ENCODE data around the gene RHOA.

The RHOA gene

DNA sequence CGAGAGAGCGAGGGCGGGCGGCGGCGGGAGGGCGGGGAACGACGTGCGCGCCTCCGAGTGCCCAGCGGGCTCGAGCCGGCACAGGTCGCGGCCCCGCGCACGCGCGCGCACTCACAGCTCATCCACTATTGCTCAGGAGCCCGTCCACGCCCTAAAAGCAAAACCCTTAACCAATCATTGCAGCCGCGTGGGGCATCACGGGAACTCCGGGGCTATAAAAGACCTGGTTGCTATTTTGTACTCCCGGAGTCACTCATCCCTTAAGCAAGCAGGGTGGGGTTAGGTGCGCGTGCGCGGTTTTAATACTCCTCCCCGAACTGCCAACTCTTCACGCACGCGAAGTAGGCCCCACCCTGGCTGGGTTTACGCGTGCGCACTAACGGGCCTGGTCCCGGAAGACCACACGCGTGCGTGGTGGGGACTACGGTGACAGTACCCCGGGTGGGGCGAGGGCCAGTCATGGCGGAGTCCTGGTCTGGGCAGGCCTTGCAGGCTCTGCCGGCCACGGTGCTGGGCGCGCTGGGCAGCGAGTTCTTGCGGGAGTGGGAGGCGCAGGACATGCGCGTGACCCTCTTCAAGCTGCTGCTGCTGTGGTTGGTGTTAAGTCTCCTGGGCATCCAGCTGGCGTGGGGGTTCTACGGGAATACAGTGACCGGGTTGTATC, at the start of gene RHOA, which contains the start of gene TCTA:
RHOA (minus strand) TSS at position 9 of the 664 bp plus-strand sequence. CDS start 36,387 bp downstream, outside the sequence.
TCTA (plus strand) TSS at position 456 of the 664 bp plus-strand sequence; CDS start at position 460, 4 bp downstream.
- FAIRE-seq (peak; percentile 80), DNase-seq (ENCODE audit: low spot score) (peak; percentile 99)

GRCh38 chr3:49460956-49461355, 49.2 kb upstream of the RHOA start:
- FAIRE-seq (no peak), DNase-seq (ENCODE audit: low spot score) (no peak)

DNA sequence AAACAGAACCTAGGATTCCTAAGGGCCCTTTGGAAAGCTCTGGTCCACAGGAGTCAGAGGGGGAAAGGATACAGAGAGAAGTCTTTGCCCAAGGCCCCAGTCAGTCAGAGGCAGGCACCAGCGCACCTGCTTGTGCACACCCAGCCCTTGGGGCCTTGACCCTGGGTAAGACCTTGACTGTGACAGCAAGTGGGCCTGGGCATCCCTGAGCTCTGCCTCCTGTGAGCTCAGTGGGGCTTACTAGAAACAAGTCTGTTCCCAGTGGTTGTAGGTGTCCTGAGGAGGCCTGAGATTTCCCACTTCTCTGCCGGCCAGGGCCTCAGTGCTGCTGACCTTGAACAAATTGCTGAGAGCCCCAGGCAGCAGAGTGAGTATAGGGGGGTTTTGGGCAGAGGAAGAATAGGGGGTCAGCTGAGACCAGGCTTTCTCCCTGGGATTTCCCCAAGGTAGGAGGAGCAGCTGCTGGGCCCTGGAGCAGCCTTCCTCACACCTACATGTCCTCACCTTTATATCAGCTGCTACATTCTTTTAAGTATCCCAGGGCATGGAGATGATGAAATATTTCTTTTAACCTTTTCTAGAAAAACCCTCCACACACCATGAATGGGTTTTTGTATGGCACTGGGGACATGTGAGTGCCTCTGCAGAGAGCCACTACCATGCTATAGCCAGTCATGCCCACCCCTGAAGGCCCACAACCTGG, 48.6 kb upstream of the RHOA start:
- FAIRE-seq (no peak), DNase-seq (ENCODE audit: low spot score) (no peak)

DNA sequence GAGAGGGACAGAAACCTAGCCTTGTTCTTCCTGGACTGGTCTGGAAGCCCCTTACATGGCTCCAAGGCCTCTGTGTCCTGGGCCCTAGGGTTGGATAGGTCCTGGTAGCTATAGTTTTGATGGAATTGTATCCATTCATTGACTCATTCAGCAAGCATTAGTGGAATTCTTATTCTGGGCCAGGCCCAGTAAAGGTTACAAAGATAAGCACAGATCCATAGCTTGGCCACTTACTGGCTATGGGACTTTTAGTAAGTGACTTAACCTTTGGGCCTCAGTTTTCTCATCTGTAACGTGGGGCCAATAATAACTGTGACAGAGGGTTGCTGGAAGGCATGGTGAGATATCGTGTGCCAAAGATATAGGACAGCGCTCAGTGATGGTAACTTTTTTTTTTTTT, 44.7 kb upstream of the RHOA start:
- FAIRE-seq: no peak

GRCh38 chr3:49454898-49455681, 43.3 kb upstream of the RHOA start:
- DNase-seq (ENCODE audit: low spot score) (no peak), FAIRE-seq (no peak)

More for the DNA sequence above, 44.7 kb upstream of the RHOA start:
- peak; percentile 34 for DNase-seq (ENCODE audit: low spot score)

GRCh38 chr3:49454458-49454857, 42.7 kb upstream of the RHOA start:
- peak; percentile 9 for DNase-seq (ENCODE audit: low spot score)
- no peak for FAIRE-seq

GRCh38 chr3:49453621-49454020, 41.8 kb upstream of the RHOA start:
- no peak for DNase-seq (ENCODE audit: low spot score)
- no peak for FAIRE-seq

GRCh38 chr3:49445391-49445790, 33.6 kb upstream of the RHOA start:
- DNase-seq (ENCODE audit: low spot score) (no peak), FAIRE-seq (no peak)

GRCh38 chr3:49434731-49435130, 23.0 kb upstream of the RHOA start:
- FAIRE-seq (no peak), DNase-seq (ENCODE audit: low spot score) (no peak)

DNA sequence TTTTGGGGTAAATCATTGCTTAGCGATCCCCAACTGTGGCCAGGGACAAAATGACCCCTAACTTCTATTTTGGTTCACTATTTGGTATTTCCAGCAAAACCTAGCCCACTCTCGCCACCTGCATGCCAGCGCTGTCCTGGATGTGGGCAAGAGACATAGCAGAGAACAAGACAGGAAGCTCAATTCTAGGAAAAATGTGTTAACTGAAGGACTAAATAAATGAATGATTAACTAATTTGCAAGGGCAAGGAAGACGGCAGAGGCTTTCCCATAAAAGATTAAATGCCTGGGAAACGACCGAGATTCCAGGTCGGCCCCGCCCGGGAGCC, 16.9 kb upstream of the RHOA start:
- DNase-seq (ENCODE audit: low spot score) (peak; percentile 77), FAIRE-seq (no peak)

- FAIRE-seq: no peak
- DNase-seq (ENCODE audit: low spot score): no peak
Observed at GRCh38 chr3:49427586-49427985, 15.8 kb upstream of the RHOA start.

GRCh38 chr3:49424816-49425215, 13.0 kb upstream of the RHOA start:
- FAIRE-seq: no peak
- DNase-seq (ENCODE audit: low spot score): no peak

- no peak for FAIRE-seq
- DNase-seq (ENCODE audit: low spot score): no peak
Observed at GRCh38 chr3:49422379-49423248, 10.8 kb upstream of the RHOA start, which contains the start of gene AMT. AMT (minus strand) TSS chr3:49422473; CDS start chr3:49422450, 23 bp downstream.

GRCh38 chr3:49421890-49422378, 10.2 kb upstream of the RHOA start:
- DNase-seq (ENCODE audit: low spot score): no peak
- no peak for FAIRE-seq

DNA sequence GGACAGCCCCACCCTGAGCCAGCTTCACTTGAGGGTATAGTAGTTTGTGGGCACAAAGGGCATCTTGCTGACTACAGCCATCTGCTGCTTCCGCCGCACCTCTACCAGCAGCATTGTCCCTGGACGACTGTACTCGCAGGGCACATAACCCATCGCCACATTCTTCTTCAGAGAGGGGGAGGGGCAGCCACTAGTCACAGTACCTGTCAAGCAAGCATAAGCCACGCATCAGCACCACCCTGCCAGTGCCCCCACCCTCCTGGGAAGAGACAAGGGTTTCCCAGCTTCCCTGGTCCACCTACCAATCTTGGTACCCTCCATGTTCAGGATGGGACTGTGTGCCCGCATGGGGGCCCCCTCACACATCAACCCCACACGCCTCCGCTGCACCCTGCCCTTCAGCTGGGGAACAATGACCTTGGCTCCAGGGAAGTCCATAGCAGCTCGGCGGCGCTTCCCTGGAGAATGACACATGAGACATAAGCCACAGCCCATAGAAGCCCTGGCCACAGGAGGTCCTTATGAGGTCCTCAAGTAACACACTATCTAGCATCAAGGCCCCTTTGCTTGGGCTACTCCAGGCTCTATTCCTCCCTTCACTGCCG, 5.8 kb upstream of the RHOA start:
- FAIRE-seq: no peak

GRCh38 chr3:49416867-49417266, 5.1 kb upstream of the RHOA start:
- no peak for DNase-seq (ENCODE audit: low spot score)
- no peak for FAIRE-seq

More for the DNA sequence above, 5.8 kb upstream of the RHOA start:
- DNase-seq (ENCODE audit: low spot score): no peak

DNA sequence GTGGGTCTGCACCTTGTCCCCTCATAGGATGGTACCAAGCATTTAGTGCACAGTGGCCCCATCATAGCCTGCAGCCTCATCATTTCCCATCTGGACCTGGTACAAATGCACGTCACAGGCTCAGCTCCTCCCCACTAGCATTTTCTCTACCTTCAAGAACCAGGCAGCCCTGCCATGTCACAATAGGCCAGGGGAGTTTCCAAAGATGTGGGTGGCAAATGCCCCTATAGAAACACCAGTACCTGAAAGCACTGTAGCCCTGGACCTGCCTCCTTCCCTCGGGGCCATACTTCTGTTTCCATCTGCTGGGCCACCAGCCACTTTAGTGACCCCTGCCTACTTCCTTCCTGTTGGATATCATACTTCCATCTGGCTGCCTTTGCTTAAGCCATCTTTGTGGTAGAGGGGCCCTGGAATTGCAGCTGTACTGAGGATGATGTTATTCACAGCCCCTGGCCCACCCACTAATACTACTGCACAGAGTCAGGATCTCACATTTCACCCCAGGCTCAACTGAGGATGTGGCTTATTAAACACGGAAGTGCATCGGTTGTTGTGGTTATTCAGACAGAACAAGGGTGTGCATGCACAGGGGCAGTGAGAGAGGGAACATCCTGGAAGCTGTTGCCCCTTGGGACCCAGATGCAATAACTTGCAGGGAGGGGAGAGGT, 4.3 kb upstream of the RHOA start:
- FAIRE-seq (no peak), DNase-seq (ENCODE audit: low spot score) (no peak)

DNA sequence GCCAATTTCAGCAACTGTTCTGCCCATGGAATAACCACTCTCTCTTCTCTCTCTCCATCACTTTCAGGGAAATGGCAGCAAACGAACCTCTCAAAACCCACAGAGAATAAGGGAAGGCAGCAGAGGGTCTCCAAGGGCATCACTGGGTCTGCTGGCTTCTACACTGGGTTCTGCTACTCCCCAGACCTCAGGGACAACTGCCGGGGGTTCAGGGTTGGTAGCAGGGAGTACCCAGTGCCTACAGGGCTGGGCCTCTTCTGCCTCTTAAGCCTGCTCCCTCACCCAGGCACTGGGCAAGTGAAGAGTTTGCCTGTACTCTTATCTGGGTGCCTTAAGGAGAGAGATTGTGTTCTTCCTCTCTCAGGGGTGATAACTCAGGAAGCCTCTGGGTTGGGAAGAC, 3.0 kb upstream of the RHOA start:
- no peak for DNase-seq (ENCODE audit: low spot score)
- FAIRE-seq: no peak

- DNase-seq (ENCODE audit: low spot score) (no peak), FAIRE-seq (no peak)
Observed at GRCh38 chr3:49413338-49413734, 1.6 kb upstream of the RHOA start.

All from RCC 7860 (cell line).